ENCODE data around the gene LAPTM5.

Gene LAPTM5

GRCh38 chr1:30693822-30694221 lies 63.8 kb downstream of the LAPTM5 start (continued):
- TF ChIP-seq ZNF518A (tag by site-specific recombination; conservative IDR thresholded peaks at IDR 0.05; ENCODE audit: low read depth): no peak
- TF ChIP-seq ZBTB20 (tag by site-specific recombination; IDR thresholded peaks at IDR 0.05): no peak
- no peak for TF ChIP-seq ZNF473 (tag by site-specific recombination; IDR thresholded peaks at IDR 0.05)
- no peak for TF ChIP-seq IKZF3 (tag by site-specific recombination; IDR thresholded peaks at IDR 0.05)

GRCh38 chr1:30693366-30693765 lies 64.2 kb downstream of the LAPTM5 start:
- Histone ChIP-seq H3K4me3 (ENCODE audit: low read depth, low read length) (no peak overlapping the region), H3K36me3 (ENCODE audit: control insufficient read depth in 2 of 2, insufficient read depth in 1 of 2, low read length in 2 of 2) (no peaks in the 10 kb centered on the region), H3K27ac (ENCODE audit: extremely low read depth, low read depth, low read length) (no peak overlapping the region), H3K4me1 (ENCODE audit: control insufficient read depth, insufficient read depth, low read length) (no peaks in the 10 kb centered on the region; the same call in 1 of the 2 replicates), H3K9me3 (ENCODE audit: control insufficient read depth, insufficient read depth, low read depth, low read length) (no peaks in the 10 kb centered on the region)
- no peak for TF ChIP-seq ZNF518A (tag by site-specific recombination; conservative IDR thresholded peaks at IDR 0.05; ENCODE audit: low read depth)
- no peak for TF ChIP-seq ZSCAN30 (tag by site-specific recombination; IDR thresholded peaks at IDR 0.05)
- TF ChIP-seq SETDB1 (IDR thresholded peaks at IDR 0.05; ENCODE audit: insufficient read length, low read length): no peak
- TF ChIP-seq ZBTB7A (tag by site-specific recombination; IDR thresholded peaks at IDR 0.05; ENCODE audit: low read depth): no peak
- TF ChIP-seq BCL11A (tag by site-specific recombination; IDR thresholded peaks at IDR 0.05; ENCODE audit: low read depth): no peak
- no peak for TF ChIP-seq YY1 (tag by site-specific recombination; IDR thresholded peaks at IDR 0.05)
- TF ChIP-seq SP7 (tag by site-specific recombination; IDR thresholded peaks at IDR 0.05): no peak
- TF ChIP-seq KLF10 (tag by site-specific recombination; IDR thresholded peaks at IDR 0.05): no peak
- TF ChIP-seq MYNN (tag by site-specific recombination; IDR thresholded peaks at IDR 0.05; ENCODE audit: borderline replicate concordance): no peak
- no peak for TF ChIP-seq HOXD13 (CRISPR knock-in tag; IDR thresholded peaks at IDR 0.05; ENCODE audit: borderline replicate concordance)
- no peak for TF ChIP-seq ZNF24 (tag by site-specific recombination; IDR thresholded peaks at IDR 0.05)
- TF ChIP-seq CTCF (tag by site-specific recombination; IDR thresholded peaks at IDR 0.05): no peak
- TF ChIP-seq GLI2 (tag by site-specific recombination; IDR thresholded peaks at IDR 0.05; ENCODE audit: borderline replicate concordance, low read depth): no peak
- TF ChIP-seq GLIS1 (tag by site-specific recombination; IDR thresholded peaks at IDR 0.05): no peak
- no peak for TF ChIP-seq ZNF433 (tag by site-specific recombination; IDR thresholded peaks at IDR 0.05; ENCODE audit: low read depth)
- TF ChIP-seq ZNF664 (tag by site-specific recombination; IDR thresholded peaks at IDR 0.05): no peak
- TF ChIP-seq ZNF239 (tag by site-specific recombination; IDR thresholded peaks at IDR 0.05): no peak
- ChIA-PET POLR2A (no interaction called here), CTCF (interaction anchor here (0.7 kb wide), 1 partner anchor 314 kb away, joined by 3 read pairs; no protein-coding TSS in a partner anchor)

All from HEK293 (cell line).